Right lobe of liver (tissue), 4 donors: ENCODE data around the gene PM20D2.

Experiments used
- CTCF ChIP-seq, 4 donors: fragments of 200-600 bp in 3 of 4; fragments of 450-650 bp in 1 of 4; IDR thresholded peaks; one replicate each; pipeline versions ENCODE4 v1.5.1 to v1.8.0; 2016 to 2022; ENCODE audit warnings: antibody characterized with exemption in 4 of 4, mild to moderate bottlenecking in 2 of 4
- POLR2A ChIP-seq: fragments of 450-650 bp; IDR thresholded peaks from one replicate; pipeline ENCODE4 v1.6.1; 2017; ENCODE audit warnings: antibody characterized with exemption, mild to moderate bottlenecking
- donor health status: DM: no; HTN: no; CAD: no.
- donor health status: DM: no; HTN: no; CAD: no.
- donor health status: DM: no; HTN: yes; CAD: no.

GRCh38 chr6:89154131-89154530, 8.3 kb downstream of the PM20D2 start:
- TF ChIP-seq CTCF (IDR thresholded peaks at IDR 0.05): no peak
- TF ChIP-seq POLR2A: no peak
